ENCODE measurements around the gene PCBP3.
"Not testable (repeated sequence)": the region's sequence is repeated elsewhere in the genome, so short reads cannot be mapped to it uniquely, and the experiment has no call there.

PCBP3 gene

GRCh38 chr21:45852386-45852785 is 208.9 kb downstream of the PCBP3 start:
- FAIRE-seq = not testable (repeated sequence)

- no peak for FAIRE-seq
Observed at GRCh38 chr21:45852886-45853400, 209.4 kb downstream of the PCBP3 start.

GRCh38 chr21:45853703-45854342 is 210.3 kb downstream of the PCBP3 start:
- no peak for FAIRE-seq

- no peak for FAIRE-seq
Observed at GRCh38 chr21:45854690-45855247, 211.2 kb downstream of the PCBP3 start.

GRCh38 chr21:45855248-45855811 is 211.8 kb downstream of the PCBP3 start:
- no peak for FAIRE-seq

GRCh38 chr21:45856442-45856841 is 212.9 kb downstream of the PCBP3 start:
- no peak for FAIRE-seq

- FAIRE-seq = no peak
Observed at GRCh38 chr21:45856906-45857305, 213.4 kb downstream of the PCBP3 start.

GRCh38 chr21:45857761-45858160 is 214.2 kb downstream of the PCBP3 start:
- FAIRE-seq = no peak

- no peak for FAIRE-seq
Observed at GRCh38 chr21:45858180-45858579, 214.7 kb downstream of the PCBP3 start.

- FAIRE-seq = no peak
Observed at GRCh38 chr21:45859041-45859761, 215.7 kb downstream of the PCBP3 start.

- no peak for FAIRE-seq
Observed at GRCh38 chr21:45859762-45860357, 216.3 kb downstream of the PCBP3 start.

GRCh38 chr21:45860493-45861155 is 217.1 kb downstream of the PCBP3 start:
- FAIRE-seq = no peak

- FAIRE-seq = no peak
Observed at GRCh38 chr21:45861156-45861870, 217.8 kb downstream of the PCBP3 start.

- FAIRE-seq = no peak
Observed at GRCh38 chr21:45862543-45863207, 219.2 kb downstream of the PCBP3 start.

- no peak for FAIRE-seq
Observed at GRCh38 chr21:45863267-45863666, 219.7 kb downstream of the PCBP3 start.

GRCh38 chr21:45863751-45864150 is 220.2 kb downstream of the PCBP3 start:
- no peak for FAIRE-seq

- no peak for FAIRE-seq
Observed at GRCh38 chr21:45864436-45864835, 220.9 kb downstream of the PCBP3 start.

GRCh38 chr21:45865106-45865835 is 221.7 kb downstream of the PCBP3 start:
- no peak for FAIRE-seq

GRCh38 chr21:45866551-45866950 is 223.0 kb downstream of the PCBP3 start:
- FAIRE-seq = no peak

- no peak for FAIRE-seq
Observed at GRCh38 chr21:45867041-45867666, 223.6 kb downstream of the PCBP3 start.

Measured in islet of Langerhans (tissue), 1 donor.